Loucy (cell line): ENCODE results near the gene HSFX4.
"Not testable (repeated sequence)": the region's sequence is repeated elsewhere in the genome, so short reads cannot be mapped to it uniquely, and the experiment has no call there.

Experiments used
- CTCF ChIP-seq: fragments of 200-600 bp; sonication (generic); conservative IDR thresholded peaks from 2 replicates; pipeline ENCODE4 v1.5.1; 2014; ENCODE audit warnings: mild to moderate bottlenecking, antibody characterized with exemption, low read length
- EZH2phosphoT487 ChIP-seq: fragments of 200-600 bp; IDR thresholded peaks from 2 replicates; pipeline ENCODE4 v1.6.1; 2018; ENCODE audit warnings: antibody characterized with exemption, mild to moderate bottlenecking, moderate library complexity, borderline replicate concordance

GRCh38 chrX:149931355-149931754 lies 2.0 kb downstream of the HSFX4 start:
- TF ChIP-seq EZH2phosphoT487, CTCF: not testable (repeated sequence)
